ENCODE measurements around the gene TSPAN12.
"Not testable (repeated sequence)": the region's sequence is repeated elsewhere in the genome, so short reads cannot be mapped to it uniquely, and the experiment has no call there.

The TSPAN12 gene

DNA sequence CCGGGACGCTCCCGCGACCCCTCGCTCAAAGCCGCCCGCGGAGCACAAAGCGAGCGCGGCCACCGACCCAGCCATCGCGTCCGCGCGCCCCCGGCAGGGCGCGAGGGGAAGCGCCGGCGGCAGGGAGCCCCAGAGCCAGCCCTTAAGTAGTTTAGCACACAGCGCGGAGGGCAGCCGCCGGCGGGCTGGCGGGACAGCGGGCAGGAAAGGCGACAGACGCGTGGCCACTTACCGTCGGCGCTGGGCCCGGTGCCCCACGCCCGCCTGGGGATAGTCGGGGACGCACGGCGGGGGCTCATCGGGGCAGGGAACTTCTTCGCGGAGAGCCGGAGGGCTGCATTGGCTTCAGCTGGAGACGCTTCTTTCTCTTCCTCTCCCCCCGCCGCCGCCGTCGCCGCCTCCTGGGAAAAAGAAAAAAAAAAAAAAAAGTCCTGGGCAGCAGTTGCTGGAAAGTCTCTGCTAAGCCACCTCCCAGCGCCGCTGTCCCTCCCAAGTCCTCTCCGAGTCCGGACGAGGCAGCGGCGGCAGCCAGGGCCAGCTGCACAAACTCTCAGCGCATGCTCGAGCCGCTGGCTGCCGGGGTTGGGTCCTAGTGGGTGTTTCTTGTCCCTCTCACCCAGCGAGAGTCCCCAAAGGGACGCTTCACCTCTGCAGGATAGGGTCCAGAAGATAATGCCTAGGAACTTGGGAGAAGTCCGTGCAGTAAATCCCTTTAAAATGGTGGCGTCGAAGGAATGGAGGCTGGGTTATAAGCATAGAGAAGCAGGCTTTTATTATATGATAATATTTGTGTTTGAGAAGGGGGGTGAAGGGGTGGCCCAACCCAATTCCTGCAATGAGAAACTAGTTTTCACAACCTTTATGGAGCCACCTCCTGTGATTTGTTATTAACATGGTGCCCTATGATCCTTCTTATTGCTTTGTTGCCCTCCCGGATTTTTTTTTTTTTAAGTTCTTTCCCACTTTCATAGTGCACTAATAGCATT lies at the start of gene TSPAN12:
TSPAN12 (minus strand) TSS at position 557 of the 986 bp plus-strand sequence. CDS start 1,381 bp downstream, outside the sequence.
- DNase-seq: peak; percentile 21 to 46

- no peak for DNase-seq
Observed at GRCh38 chr7:120898715-120899499, 41.0 kb upstream of the TSPAN12 start.

- not testable (repeated sequence) for DNase-seq
Observed at GRCh38 chr7:120895253-120895652, 37.3 kb upstream of the TSPAN12 start.

DNA sequence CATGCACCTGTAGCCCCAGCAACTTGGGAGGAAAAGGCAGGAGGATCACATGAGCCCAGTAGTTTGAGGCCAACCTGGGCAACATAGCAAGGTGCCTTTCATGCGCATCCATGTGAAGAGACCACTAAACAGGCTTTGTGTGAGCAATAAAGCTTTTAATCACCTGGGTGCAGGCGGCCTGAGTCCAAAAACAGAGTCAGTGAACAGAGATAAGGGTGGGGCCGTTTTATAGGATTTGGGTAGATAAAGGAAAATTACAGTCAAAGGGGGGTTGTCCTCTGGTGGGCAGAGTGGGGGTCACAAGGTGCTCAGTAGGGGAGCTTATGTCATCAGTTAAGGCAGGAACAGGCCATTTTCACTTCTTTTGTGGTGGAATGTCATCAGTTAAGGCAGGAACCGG lies 27.7 kb upstream of the TSPAN12 start:
- not testable (repeated sequence) for DNase-seq

DNA sequence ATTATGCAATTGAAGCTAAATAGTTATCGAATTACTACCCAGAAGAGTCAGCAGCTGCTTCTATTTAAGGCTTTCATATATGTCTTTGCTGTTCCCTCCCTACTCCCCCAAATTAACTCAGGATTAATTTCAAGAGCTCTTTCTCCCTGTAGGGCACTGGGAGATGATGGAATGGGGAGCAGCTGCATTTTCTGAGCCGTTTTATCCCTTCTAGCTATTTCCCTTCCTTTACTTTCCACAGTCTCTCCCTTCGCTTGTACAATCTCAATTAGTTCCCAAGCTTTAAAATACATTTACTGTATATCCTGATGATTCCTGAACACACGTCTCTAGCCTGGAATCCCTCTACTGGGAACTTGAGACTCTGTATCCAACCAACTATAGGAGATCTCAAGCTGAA lies 19.8 kb upstream of the TSPAN12 start:
- no peak for DNase-seq

GRCh38 chr7:120876922-120877321 lies 19.0 kb upstream of the TSPAN12 start:
- DNase-seq: no peak

- DNase-seq: no peak
Observed at GRCh38 chr7:120874722-120875121, 16.8 kb upstream of the TSPAN12 start.

DNA sequence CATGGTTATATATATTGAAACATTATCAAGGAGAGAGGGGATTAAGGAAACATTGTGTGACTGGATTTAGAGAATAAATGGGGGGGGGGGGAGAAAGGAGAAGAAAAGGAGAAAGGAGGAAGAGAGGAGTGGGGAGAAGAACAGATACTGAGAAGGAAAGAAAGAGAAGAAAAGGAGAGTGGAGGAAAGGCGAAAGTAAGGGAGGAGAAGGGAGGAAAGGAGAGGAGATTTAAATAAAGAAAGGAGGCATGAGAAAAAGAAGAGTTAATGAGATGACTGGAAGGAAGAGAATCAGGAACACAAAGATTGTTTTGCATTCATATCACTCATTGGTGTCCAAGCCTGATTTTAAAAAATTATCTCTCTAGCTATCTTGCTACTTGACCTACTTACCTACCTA lies 16.1 kb upstream of the TSPAN12 start:
- DNase-seq: no peak

DNA sequence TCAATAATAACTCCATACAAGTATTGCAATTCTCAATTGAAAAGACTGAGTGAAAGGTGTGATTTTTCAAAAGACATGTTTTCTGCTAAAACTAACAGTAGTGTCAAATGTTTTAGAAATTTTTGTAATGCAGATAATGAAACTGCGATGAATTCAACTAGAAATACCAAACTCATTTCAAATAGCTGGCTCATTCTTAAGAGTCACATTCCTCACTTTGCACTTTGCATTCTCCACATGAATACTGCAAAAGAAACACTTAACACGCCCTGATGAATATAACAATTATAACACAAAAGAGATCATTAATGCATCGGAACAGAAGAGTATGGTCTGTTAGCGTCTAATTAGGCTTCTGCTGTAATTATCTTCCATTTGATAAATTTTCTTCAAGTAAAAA lies 15.5 kb upstream of the TSPAN12 start:
- DNase-seq: no peak

DNA sequence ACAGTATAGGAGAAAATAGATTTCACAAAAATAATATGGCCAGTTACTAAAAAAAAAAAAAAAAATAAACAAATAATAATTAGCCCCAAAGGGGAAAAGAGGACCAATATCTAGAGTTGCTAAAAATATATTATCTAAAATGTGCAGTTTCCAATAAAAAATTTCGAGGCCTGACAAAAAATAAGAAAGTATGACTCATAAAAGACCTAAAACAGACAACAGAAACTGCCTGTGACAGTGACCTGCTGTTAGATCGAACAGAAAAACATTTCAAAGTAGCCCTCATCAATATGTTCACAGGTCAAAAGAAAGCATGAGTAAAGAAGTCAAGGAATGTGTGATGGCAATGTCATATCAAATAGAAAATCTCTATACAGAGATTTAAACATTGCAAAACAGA lies 11.8 kb upstream of the TSPAN12 start:
- no peak for DNase-seq

- no peak for DNase-seq
Observed at GRCh38 chr7:120867932-120868331, 10.0 kb upstream of the TSPAN12 start.

- DNase-seq: no peak
Observed at GRCh38 chr7:120865191-120865981, 7.4 kb upstream of the TSPAN12 start.

DNA sequence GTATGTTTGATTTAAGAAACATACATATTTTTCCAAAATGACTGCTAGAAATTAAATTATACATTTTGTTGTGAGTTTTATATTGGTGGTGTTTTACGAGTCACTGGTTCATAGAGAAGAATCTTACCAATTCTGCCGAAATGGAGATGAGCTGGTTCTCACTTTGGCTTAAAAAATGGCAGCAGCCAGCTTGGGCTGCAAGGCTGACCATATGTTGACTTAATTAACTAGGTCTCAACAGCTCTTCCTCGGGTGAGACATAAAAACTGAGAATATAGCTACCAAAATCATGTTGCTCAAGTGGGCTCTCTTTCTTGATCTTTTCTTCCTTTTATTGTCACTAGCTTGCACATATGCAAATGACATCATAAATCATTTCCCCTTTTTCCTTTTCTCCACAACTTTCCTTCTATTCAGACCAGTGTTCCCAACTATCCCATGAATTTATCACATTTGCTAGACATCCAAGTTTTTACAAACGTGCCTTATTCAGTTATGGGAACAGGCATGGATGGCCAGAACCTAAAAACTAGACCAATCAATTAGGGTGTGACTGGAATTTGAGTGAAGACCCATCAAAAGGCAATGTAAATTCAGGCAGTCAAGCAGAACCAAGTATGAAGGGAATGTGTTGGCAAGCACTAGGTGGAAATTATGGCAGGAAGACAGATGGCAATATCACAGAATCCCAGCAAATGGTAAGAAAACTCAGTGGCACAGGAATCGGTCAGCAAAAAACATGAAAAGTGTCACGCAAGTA lies 6.4 kb upstream of the TSPAN12 start:
- DNase-seq: no peak

DNA sequence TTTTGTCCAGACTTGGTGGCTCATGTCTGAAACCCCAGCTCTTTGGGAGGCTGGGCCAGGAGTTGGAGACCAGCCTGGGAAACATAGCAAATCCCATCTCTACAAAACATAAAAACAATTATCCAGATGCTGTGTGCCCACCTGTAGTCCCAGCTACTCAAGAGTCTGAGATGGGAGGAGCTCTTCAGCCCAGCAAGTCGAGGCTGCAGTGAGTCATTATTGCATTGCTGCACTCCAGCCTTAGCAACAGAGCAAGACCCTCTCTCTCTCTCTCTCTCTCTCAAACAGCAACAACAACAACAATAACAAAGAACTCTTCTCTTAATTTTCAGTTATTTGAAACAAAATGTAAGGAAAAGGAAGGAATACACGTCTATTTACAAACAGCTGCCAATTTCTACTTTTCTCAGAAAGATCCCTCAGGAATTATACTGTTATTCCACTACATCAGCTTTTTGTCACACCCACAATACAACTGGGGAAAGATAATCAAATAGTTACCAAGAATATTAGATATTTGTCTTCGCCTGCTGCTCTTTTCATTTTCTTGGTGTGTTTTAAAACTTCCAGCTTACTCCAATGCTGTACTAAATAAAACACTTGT lies 5.1 kb upstream of the TSPAN12 start:
- DNase-seq: no peak

DNA sequence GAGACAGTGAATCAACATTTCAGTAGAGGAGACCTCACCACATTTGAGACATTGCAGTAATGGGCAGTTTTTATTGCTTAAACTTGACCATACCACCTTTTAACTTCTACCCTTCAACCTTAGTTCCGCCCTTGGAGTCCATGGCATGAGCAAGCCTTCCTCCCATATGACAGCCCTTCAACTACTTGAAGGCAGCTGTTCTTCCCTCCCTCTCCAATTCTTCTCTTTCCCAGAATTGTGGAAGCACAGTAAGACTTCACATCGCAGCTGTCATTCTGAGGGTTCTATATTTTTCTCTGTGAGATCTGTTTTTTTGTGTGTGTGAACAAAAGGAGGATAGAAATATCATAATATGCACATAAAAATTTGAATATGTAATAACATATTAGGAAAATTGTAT lies 2.2 kb upstream of the TSPAN12 start:
- DNase-seq: no peak

GRCh38 chr7:120859459-120859858 lies 1.5 kb upstream of the TSPAN12 start:
- no peak for DNase-seq

DNA sequence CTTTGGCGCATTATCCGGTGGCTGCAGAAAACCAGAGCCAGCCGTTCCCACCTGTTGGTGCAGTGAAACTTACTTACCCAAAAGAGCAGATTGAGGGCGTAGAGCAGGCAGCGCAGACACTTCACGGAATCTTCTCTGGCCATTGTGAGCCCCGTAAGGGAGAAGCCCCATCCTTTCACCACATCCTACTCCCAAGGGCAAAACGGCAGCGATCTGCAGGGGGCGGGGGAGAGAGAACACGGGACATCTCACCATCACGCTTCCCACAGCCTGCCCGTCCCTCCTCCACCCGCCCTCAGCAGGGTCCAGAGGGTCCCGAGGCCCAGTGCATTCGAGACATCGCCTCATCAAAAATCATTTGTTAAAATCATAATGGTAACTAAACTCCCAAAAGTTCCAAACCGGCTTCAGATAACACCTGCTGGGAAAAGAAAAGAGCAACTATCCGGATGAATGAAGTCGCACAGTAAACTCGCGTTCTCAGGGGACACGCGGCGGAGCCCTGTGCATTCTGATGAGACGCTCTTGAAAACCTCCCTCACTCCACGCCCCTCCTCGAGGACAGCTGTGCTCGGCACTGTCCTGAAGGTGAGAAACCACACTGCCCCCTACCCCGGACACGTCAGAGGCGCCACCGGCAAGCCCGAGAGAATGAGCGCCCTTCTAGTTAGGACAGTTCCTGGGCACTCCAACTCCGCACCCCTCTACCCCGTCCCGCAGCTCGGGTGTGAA lies 1.2 kb downstream of the TSPAN12 start:
- DNase-seq: peak in 1 of 2 experiments; percentile 5

DNA sequence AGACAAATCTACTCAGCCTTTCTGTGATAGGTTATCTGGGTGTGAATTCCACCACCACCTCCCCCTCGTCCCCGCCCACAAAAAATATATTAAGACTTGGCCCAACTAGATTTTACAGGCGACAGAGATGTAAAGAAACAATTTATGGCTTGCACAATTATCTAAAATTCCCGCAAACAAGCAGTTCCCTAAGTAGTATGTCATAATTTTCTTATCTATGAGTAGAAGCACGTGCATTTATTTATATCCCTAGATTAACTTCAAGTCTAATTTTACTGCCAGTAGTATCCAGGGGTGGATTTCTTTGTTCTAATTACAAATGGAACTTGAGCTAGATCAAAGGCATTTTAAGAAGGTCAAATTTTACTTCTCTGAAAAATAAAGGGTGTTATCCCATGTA lies 1.7 kb downstream of the TSPAN12 start:
- no peak for DNase-seq

DNA sequence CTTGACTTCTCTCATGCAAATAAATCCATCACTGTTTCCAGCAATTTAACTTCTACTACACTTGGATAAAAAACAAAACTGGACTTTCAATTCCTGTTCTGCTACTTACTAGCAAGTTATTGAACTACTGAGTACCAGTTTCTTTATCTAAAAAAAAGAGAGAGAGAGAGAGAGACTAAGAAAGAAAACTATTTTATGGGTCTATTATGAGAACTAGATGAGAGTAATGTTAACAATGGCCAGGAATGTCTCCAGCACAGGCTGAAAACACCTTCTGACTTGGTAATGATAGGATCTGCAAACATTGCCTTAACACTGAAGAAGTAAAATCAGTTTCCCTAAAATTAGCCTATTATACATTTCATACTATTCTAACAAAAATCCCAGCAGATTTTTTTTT lies 5.2 kb downstream of the TSPAN12 start:
- no peak for DNase-seq

DNA sequence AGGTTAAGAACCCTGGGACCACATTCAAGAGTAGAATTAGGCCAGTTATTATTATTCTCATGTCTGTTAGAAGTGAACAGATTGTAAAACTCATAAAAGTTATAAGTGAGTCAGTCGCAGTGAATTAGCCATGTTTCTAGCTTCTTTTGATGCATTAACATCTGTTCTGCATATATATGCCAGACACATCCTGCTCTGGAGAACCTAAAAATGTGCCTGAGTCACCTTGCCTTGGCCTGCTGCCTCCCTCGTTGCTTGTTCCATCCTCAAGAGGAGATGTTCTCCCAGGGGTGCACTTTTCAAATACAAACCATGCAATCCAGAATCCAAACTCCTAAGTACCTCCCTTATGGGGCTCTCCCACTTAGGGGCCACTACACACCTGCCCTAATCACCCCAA lies 14.8 kb downstream of the TSPAN12 start:
- no peak for DNase-seq

GRCh38 chr7:120842121-120842621 lies 15.8 kb downstream of the TSPAN12 start:
- no peak for DNase-seq
